DOHH2 (cell line): ENCODE results near the gene ZFP62.

ENCODE experiments used
- EZH2phosphoT487 ChIP-seq: fragments of 200-600 bp; sonication (generic); IDR thresholded peaks from 2 replicates; pipeline ENCODE4 v1.6.1; 2017; ENCODE audit warnings: borderline replicate concordance, mild to moderate bottlenecking, antibody characterized with exemption, low read length, moderate library complexity, mixed read lengths
- TF ChIP-seq, protein P1 (sequence below): fragments of 200-600 bp; sonication (generic); IDR thresholded peaks from one replicate; pipeline ENCODE4 v1.5.1; 2014; ENCODE audit warnings: antibody characterized with exemption, mild to moderate bottlenecking, low read depth, low read length; ENCODE audit not compliant: poor library complexity, severe bottlenecking

DNA sequence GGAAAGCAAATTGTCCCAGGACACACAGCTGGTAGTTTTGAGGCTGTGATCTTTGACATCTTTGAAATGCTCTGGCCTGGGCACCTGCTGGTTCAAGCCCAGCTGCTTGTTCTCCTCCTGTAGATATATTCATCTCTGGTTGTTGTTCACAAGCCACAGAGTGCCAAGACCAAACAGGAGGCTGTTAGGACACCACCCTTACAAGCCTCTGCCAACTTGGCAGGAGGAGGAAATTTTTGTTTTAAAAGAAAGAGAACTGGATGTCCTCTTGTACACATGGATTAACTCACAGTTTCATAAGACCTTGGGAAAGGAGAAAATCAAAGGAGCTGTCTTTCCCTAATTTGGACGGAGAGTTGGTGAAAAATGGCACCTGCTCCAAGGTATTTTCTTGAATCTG is 8.5 kb upstream of the ZFP62 start:
- no peak for TF ChIP-seq EZH2phosphoT487
- TF ChIP-seq, protein P1, sequence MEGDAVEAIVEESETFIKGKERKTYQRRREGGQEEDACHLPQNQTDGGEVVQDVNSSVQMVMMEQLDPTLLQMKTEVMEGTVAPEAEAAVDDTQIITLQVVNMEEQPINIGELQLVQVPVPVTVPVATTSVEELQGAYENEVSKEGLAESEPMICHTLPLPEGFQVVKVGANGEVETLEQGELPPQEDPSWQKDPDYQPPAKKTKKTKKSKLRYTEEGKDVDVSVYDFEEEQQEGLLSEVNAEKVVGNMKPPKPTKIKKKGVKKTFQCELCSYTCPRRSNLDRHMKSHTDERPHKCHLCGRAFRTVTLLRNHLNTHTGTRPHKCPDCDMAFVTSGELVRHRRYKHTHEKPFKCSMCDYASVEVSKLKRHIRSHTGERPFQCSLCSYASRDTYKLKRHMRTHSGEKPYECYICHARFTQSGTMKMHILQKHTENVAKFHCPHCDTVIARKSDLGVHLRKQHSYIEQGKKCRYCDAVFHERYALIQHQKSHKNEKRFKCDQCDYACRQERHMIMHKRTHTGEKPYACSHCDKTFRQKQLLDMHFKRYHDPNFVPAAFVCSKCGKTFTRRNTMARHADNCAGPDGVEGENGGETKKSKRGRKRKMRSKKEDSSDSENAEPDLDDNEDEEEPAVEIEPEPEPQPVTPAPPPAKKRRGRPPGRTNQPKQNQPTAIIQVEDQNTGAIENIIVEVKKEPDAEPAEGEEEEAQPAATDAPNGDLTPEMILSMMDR, result no peak
